ENCODE measurements around the gene ZNF841.
"Not testable (repeated sequence)": the region's sequence is repeated elsewhere in the genome, so short reads cannot be mapped to it uniquely, and the experiment has no call there.

ZNF841 gene

DNA sequence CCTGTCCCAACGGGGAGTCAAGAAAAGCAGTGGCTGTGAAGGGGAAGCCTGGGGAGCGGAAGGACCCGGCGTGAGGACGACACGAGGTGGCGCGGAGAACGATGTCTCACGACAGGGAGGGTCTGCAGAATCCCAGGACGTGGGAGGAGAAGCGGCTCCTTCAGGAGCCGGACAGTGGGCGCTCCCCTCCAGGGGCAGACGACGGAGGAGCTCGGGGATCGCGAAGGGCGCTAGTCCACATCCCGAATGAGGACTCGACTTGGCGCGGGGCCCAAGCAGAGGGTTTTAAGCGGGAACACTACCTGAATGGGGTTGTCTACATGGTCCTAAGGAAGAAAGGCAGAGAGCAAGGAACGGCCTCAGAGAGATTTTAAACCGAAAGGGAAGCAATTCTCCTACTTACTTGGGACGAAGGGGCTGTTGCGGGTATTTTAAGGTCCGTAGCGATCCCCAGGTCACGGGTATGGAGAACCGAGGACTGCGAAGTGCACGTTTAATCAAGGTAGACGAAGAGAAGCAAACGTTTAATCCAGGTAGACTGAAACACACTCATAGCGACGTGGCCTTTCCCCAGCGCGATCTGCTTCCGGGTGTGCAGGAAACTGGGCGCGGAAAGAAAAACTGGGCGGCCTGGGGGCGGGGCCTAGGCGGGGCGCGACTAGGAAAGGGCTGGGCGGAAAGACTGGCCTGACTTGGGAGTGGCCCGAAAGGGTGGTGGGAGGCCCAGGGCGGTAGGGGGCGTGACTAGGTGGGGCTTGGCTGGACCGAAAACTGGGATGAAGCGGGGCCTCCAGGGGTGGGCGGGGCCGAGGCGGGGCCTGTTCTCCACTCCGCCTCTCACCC is at the start of gene ZNF841:
ZNF841 (minus strand) TSS at position 594 of the 843 bp plus-strand sequence. CDS start 10,964 bp downstream, outside the sequence.
- DNase-seq = peak; percentile 88

DNA sequence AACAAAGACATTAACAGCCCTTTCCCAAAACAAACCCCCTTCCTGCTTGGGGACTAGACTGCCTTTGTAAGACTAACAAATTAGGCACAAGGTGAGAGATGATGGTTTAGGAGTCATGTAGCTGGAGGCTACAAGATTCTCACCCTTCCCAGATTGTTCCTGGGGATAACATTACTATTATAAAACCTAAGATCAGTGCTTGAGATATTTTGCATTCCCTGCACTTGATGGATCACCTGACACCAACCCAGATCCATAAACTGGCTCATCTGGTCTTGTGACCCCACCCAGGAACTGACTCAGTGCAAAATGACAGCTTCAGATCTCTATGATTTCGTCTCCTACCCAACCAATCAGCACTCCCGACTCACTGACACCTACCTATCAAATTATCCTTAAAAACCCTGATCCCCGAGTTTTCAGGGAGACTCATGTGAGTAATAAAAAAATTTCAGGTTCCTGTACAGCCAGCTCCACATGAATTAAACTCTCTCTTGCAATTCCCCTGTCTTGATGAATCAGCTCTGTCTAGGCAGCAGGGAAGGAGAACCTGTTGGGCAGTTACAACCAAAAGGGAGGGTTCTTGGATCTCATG is 46.5 kb upstream of the ZNF841 start:
- DNase-seq = no peak

DNA sequence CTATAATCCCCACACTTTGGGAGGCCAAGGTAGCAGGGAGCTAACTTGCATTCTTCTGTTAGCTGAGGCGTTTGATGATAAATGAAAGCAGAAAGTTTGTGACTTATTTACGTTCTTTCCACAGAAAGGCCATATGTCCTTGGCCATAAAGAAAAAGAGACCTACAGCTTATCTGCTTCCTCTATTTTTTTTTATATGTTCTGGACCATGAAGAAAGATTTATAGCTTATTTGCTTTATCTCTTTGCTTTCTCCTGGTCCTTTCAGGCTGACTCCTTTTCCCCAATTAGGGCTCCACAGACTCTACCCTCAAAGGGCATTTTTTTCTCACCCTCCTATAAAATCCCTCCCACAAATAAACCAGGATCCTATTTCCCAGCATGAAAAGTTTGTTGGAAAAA is 45.6 kb upstream of the ZNF841 start:
- no peak for DNase-seq

DNA sequence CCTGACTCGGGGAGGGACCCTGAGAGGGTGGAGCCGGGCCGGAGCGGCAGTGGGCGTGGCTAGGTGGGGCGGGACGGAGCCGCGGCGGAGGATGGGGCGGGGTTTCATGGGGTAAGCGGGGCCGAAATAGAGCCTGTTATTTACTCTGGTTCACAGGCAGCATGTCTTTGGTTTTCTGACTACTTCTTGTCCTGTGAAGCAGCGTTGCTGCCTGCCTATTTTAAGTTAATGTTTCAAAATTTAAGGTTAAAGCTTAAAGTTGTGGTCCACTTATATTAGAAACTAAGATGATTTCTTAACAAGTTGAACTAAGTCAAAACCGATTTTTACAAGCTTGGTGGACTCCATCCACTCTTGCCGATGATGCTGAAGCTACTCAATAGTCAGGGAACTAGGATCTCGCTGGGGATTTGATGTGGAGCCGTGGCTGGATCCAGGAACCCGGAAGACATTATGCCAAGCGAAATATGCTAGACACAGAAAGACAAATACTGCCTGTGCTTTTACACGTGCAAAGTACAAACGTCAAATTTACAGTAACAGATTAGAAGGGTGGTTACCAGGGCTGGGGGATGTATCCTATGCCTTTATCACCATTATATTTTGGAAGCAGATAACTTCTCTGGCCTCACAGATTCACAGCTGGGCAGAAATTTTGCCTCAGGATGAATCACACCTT is 44.6 kb upstream of the ZNF841 start:
- DNase-seq = no peak

DNA sequence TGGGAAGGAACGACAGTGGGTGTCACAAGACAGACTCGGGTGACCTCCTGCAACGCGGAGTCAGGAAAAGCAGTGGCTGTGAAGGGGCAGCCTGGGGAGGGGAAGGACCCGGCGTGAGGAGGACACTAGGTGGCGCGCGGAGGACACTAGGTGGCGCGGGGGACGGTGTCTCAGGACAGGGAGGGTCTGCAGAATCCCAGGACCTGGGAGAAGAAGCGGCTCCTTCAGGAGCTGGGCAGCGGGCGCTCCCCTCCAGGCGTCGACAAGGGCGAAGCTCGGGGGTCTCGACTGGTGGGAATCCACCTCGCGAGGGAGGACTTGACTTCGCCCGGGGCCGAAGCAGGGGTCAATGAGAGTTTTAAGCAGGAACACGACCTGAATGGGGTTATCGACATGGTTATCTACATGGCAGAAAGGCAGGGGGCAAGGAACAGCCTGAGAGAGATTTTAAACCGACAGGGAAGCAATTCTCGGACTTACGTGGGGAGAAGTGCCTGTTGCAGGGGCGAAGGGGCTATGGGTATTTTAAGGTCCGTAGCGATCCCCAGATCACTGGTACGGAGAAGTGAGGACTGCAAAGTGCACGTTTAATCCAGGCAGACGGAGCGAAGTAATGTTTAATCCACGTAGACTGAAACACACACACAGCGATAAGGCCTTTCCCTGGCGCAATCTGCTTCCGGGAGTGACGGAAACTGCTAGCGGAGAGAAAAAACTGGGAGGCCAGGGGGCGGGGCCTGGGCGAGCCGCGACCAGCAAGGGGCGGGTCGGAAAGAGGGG is 43.9 kb upstream of the ZNF841 start, which contains the start of gene ZNF616:
ZNF616 (minus strand) TSS at position 687 of the 780 bp plus-strand sequence. CDS start 9,426 bp downstream, outside the sequence.
- peak; percentile 92 for DNase-seq

DNA sequence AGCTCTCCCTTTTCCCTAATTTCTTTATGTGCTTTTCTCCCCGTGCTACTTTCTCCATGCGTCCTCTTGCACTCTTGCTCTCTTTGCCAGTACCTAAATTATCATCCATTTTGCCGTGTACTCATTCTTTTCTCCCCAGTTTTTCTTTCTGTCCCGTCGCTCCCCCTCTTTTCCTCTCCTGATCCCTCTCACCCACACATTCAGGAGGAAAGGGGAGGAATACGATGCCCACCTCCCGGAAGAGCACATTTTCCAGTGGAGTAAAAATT is 43.4 kb upstream of the ZNF841 start:
- no peak for DNase-seq

DNA sequence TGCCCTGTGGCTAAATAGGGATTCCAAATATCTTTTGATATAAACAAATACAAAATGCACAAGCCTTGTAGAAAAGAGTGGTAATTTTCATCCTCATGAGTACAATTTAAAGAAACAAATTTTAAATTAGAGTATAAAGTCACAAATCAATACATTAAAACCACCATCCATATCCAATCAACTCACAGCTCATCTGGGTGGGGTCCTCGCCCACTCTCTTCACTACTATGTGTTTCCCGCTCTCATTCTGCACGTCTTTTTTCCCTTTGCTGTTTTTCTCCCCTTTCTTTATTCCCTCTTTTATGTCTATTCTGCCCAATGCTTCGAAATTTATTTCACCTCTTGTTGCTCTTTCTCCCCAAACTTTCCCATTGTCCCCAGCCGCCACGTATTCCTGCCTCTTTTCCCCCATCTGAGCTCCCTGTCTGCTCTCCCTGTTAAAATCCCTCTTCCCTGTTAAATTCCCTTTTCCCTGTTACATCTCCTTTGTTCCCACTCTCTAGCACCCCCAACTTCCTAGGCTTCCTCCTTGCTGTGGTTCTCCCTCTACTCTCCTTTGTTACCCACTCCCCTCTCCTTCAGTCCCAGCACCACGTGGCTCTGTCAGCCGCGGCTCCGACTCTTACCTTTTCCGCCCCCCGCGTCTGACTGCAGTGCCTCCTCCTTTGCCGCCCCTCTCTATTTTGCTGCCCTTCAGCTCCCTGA is 42.9 kb upstream of the ZNF841 start:
- DNase-seq = peak; percentile 62

DNA sequence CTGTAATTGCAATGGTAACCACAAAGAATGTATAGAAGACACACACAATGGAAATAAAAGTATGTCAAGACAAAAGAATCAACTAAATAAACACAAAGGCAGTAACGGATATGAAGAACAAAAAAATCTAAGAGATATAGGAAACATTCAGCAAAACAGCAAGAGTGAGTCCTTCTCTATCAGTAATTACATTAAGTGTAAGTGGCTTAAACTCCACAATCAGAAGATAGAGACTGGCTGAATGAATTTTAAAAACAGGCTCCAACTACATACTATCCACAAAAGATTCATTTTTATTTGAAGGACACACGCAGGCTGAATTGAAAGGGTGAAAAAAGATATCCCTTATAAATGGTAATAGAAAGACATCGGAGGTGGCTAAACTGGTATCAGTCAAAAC is 24.7 kb upstream of the ZNF841 start:
- DNase-seq = no peak

DNA sequence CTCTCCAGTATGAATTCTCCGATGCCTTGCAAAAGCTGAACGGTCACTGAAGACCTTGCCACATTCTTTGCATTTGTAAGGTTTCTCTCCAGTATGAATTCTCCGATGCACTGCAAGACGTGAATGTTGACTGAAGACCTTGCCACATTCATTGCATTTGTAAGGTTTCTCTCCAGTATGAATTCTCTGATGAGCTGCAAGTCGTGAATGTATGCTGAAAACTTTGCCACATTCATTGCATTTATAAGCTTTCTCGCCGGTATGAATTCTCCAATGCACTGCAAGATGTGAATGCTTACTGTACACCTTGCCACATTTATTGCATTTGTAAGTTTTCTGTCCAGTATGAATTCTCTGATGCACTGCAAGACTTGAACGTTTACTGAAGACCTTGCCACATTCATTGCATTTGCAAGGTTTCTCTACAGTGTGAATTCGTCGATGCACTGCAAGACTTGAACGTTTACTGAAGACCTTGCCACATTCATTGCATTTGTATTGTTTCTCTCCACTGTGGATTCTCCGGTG is 20.0 kb upstream of the ZNF841 start:
- no peak for DNase-seq

DNA sequence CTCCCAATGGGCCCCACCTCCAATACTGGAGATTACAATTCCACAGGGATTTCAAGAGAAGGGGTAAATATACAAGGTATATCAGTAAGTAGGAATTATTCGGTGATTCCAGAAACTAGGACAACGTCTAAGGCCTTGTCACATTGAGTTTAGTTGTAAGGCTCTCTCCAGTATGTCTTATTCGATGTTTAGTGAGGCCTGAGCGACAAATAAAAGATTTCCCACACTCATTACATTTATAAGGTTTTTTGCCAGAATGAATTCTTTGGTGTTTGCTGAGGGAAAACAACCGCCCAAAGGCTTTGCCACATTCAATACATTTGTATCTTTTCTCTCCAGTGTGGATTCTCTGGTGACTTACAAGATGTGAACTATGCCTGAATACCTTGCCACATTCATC is 19.1 kb upstream of the ZNF841 start:
- no peak for DNase-seq

DNA sequence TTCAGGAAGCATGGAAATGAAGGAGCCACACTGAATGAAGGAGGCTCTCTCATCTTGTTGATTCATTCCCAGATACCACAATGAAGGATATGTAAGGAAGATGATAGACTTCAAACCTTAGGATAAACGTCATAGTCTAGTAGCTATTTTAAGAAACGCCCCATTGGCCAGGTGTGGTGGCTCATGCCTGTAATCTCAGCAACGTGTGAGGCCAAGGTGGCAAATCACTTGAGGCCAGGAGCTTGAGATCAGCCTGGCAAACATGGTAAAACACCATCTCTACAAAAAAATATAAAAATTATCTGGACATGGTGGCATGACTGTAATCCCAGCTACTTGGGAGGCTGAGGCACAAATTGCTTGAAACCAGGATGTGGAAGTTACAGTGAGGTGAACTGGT is 17.1 kb upstream of the ZNF841 start:
- no peak for DNase-seq

DNA sequence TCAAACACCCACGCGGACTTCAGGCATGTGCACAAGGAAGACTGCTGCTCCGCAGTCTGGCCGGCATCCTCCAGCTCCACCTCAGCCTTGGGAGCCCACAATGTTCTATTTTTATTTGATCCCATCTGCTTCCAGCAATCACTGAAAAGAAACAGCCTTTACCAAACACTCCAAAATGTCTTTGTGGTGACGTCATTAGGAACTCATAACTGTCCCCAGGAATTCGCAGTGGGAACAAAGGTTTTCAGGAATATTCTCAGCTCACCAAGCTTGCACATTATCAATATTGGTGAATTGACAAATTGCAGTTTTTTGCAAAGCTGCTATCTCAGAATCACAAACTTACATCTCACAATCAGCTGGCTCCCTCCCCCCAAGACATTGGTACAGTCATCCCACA is 15.2 kb upstream of the ZNF841 start:
- DNase-seq = no peak

DNA sequence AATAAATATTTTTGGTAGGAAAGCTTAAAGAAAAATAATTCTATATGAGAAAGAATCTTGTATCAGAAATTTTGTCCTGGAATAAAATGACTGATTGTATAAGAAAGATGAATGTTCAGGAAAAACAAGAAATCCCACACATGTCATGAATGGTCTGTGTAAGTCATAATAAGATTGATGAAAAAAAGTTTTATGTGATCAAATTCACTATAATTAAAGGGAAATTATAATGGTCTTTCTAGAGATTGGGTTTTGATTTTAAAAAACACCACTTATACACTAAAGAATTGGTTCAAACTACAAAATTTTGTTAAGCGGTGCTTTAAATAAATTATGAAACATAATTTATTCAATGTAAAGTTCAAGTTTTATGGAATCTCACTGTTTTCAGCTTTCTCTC is 7.2 kb upstream of the ZNF841 start:
- no peak for DNase-seq

DNA sequence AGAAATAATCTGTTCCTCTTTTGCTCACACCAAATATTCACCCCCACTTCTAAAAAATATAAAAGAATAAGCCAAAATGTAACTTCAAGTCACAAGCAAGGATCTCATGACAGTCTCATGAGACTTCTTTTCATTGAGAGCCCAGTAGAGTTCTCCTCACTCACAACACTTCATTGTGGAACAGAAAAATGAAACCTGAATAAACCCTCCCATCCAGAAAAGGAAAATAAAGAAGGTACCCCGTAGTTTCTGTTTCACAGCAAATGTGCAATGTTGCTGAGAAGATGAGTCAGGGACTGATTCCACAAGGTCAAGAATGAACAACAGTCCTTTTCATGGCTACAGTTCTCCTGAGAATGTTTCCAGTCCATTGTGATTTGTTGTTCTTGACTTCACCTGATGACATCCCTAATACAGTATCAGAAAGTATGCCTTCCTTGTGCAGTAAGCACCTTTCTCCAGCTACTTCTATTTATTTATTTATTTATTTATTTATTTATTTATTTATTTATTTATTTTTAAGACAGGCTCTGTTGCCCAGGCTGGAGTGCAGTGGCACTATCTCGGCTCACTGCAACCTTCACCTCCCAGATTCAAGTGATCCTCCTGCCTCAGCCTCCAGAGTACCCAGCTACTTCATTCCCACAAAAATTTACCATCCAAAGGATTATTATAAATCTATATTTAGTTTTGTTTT is 6.4 kb upstream of the ZNF841 start:
- no peak for DNase-seq

DNA sequence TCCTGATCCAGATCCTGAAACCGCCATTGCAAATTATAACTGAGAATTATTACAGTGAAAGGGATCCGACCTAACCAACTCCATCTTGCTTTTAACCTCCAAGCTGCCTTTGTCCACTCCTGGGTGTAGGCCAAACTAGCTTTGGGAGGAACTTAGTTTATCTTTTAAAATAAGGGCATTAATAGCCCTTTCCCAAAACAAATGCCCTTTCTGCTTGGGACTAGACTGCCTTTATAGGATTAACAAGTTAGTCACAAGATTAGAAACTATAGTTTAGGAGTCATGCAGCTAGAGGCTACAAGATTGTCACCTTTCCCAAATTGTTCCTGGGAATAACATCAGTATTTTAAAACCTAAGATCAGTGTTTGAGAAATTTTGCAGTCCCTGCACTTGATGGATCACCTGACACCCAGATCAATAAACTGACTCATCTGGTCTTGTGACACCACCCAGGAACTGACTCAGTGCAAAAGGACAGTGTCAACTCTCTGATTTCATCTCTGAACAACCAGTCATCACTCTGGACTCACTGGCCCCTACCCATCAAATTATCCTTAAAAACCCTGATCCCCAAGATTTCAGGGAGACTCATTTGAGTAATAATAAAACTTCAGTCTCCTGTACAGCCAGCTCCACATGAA is 4.1 kb upstream of the ZNF841 start:
- DNase-seq = no peak

DNA sequence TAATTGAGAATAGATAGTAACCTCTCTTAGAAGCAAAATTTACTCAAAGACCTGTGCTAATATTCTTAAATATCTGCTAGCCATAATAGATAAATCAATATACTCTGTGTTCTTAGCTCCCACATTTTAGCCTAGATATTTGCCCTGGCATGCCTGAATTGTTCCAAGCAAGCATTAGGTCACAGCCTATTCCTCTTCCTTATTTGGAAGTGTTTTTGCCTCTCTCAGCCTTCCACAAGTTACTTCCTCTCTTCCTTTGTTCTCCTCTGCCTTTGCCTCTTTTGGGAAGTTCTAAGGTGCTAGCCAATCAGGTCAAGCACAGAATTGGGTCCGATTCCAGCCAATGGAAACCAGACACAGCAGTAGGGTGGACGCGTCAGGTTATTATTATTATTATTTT is 851 bp upstream of the ZNF841 start:
- not testable (repeated sequence) for DNase-seq

DNA sequence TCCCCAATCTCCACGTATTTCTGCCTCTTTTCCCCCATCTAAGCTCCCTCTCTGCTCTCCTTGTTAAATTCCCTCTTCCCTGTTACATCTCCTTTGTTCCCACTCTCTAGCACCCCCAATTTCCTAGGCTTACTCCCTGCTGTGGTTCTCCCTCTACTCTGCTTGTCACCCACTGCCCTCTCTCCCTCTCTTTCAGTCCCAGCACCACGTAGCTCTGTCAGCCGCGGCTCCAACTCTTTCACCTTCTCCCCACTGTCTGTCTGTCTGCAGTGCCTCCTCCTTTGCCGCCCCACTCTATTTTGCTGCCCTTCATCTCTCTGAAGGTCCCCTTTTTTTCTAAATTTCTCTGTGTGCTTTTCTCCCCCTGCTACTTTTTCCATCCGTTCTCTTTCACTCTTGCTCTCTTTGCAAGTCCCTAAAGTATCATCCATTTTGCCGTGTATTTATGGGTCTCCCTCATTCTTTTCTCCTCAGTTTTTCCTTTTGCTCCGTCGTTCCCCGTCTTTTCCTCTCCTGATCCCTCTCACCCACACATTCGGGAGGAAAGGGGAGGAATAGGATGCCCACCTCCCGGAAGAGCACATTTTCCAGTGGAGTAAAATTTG is 937 bp downstream of the ZNF841 start:
- DNase-seq = no peak

DNA sequence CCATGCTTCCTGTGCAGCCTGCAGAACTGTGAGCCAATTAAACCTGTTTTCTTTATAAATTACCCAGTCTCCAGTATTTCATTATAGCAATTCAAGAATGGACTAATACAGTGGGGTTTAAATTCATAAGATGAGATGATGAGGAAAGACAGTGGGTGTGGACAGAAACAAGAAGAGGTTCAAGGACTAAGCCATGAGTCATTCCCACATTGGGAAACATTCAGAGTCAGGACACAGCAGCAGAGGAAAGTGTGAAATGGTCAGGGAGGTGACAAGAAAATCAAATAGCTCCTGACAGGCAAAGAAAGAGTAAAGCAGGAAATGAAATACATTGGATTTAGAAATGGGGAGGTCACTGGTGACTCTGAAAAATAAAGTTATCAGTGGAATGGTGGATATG is 9.1 kb downstream of the ZNF841 start:
- DNase-seq = no peak

DNA sequence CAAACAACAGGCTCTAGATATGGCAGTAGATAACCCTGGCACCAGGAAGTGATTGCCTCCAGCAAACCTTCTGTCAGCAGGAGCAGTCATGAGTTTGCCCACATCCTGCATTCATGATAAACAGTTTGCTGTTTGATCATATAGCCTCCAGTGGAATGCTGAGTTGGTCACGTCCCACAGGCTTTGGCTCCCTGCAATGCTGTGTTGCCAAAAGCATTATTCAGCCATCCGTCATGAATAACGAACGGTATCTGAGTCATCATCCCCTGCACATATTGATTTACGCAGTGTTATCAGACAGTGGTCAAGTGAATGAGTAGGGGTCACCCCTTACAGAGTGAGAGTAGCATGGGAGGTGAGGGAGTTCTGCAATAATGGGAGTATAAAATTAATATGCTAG is 25.1 kb downstream of the ZNF841 start:
- DNase-seq = no peak

DNA sequence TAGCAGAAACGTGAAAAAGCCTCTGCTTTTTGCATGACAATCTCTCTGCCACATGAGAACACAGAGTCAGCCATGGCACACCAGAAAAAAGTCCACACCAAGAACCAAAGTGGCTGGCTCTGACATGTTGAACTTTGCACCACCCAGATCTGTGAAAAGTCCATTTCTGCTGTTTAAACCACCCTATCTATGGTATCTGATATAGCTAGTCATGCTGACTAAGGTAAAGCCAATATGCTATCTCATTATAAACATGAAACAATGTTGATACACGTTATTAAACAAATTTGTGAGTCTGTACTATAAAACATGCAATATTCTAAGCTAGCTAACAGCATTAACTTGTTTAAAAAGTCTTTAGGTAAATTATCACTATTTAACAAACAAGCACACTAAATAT is 25.9 kb downstream of the ZNF841 start:
- no peak for DNase-seq

All from COR-L47 (cell line).